Measurements from ENCODE around the gene ZNF318.

ZNF318 gene

DNA sequence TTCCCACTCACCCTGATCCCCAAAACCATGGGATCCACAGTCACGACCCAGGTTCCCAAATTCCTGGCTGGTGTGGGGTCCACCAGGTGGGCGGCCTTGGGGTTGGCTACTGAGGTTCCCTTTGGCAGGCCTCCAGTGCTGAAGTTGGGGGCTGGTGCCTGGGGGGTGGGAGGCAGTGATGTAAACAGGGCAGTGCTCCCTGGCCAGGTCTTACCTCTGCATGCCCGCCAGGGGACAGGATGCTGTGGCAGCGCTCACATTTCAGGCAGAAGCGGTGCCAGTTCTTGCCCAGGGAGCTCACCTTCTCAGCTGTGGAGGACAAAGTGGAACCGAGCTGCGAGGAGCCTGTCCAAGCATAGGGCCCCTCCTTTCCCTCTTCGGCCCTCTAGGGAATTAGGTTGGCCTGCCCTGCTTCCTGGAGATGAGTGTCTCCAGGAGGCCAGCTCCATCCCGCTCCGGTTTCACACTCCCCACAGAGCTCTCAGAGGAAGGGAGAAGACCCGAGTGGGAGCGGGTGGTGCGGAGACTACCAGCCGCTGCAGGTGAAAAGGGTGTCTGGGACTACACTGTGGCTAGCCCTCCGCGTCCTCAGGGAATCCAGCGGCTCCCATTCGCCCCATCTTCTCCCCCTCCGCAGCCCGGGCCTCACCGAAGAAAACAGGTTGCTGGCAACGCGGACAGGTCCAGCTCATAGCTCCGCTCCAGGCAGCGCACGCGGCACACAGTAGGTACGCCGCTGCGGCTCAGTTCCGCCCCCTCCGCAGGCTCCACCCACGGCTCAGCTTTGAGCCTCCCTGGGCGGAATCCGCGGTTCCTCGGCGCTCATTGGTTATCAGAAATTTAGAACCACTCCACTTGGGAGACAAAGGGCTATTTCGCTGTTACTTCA, 61.1 kb downstream of the ZNF318 start, which contains the start of gene CRIP3:
Gene CRIP3, minus strand, starts transcription at position 726 of the 889 bp plus-strand sequence. Its CDS starts 34 bp downstream, at position 692.
- Histone ChIP-seq H3K9ac (ENCODE audit: low read depth, low read length) (no peak within 1 kb of the TSS), H3K9me3 (ENCODE audit: insufficient read depth, low read length, severe bottlenecking) (no peaks in the 10 kb centered on the region), H3K79me2 (ENCODE audit: insufficient read depth, low read length) (no peaks in the 10 kb centered on the region), H3K27ac (ENCODE audit: low read length) (no peak within 1 kb of the TSS), H3K4me1 (ENCODE audit: insufficient read depth, low read length) (no peaks in the 10 kb centered on the region), H4K20me1 (ENCODE audit: insufficient read depth, low read length) (0 out of 2 replicates have a peak, but pooled peaks cover 5% of the 10 kb centered on the region), H3K27me3 (ENCODE audit: insufficient read depth, low read length, poor library complexity) (peaks cover under 1% of the 10 kb centered on the region), H3K36me3 (ENCODE audit: insufficient read depth, low read length) (no peaks in the 10 kb centered on the region), H3K4me2 (ENCODE audit: insufficient read depth, low read length) (no peak within 1 kb of the TSS), H3K4me3 (ENCODE audit: low read depth in 1 of 2, low read length in 2 of 2) (no peak within 1 kb of the TSS), H2AFZ (ENCODE audit: low read depth, low read length) (no peak within 1 kb of the TSS)
- TF ChIP-seq EZH2 (IDR thresholded peaks at IDR 0.05; ENCODE audit: borderline replicate concordance, low read depth, low read length, severe bottlenecking) = no peak
- TF ChIP-seq, protein P1, sequence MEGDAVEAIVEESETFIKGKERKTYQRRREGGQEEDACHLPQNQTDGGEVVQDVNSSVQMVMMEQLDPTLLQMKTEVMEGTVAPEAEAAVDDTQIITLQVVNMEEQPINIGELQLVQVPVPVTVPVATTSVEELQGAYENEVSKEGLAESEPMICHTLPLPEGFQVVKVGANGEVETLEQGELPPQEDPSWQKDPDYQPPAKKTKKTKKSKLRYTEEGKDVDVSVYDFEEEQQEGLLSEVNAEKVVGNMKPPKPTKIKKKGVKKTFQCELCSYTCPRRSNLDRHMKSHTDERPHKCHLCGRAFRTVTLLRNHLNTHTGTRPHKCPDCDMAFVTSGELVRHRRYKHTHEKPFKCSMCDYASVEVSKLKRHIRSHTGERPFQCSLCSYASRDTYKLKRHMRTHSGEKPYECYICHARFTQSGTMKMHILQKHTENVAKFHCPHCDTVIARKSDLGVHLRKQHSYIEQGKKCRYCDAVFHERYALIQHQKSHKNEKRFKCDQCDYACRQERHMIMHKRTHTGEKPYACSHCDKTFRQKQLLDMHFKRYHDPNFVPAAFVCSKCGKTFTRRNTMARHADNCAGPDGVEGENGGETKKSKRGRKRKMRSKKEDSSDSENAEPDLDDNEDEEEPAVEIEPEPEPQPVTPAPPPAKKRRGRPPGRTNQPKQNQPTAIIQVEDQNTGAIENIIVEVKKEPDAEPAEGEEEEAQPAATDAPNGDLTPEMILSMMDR (IDR thresholded peaks at IDR 0.05; ENCODE audit: borderline replicate concordance, extremely low read depth, low read length, poor library complexity, severe bottlenecking) = no peak
- no peak for DNase-seq
- ATAC-seq (ENCODE audit: insufficient read depth, low read depth) = no peak

DNA sequence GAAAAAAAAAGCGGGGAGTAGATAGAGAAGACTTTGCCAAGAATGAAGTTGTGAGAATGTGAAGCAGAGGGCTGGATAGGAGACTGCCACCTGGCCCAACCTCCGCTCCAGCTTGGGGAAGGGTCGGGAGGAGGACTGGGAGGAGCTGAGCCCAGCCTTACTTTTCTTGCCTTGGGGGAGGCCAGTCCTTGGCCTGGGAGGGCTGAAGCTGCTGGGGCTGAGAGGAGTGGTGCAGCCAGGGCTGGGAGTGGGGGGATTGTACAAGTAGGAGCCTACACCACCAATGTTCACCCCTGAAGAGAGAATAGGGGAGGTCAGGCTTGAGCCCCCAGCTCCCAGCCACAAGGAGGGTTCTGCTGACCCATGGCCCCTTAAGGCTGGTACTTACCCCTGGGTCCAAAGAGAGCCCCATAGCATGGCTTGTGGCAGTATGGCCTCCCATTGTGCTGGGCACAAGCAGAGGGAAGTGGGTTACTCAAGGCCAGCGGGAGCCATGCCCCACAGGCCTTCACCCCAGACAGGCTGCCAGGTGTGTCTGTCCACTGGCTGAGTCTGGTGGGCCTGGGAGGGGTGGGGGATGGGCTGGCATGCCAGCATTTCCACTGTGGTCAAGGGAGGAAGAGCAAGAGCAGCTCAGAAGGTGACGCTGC, 61.9 kb downstream of the ZNF318 start:
- Histone ChIP-seq H3K27ac (ENCODE audit: low read length) (no peak overlapping the region), H3K79me2 (ENCODE audit: insufficient read depth, low read length) (no peaks in the 10 kb centered on the region), H3K9me3 (ENCODE audit: insufficient read depth, low read length, severe bottlenecking) (no peaks in the 10 kb centered on the region), H3K4me1 (ENCODE audit: insufficient read depth, low read length) (no peaks in the 10 kb centered on the region), H3K36me3 (ENCODE audit: insufficient read depth, low read length) (no peaks in the 10 kb centered on the region), H4K20me1 (ENCODE audit: insufficient read depth, low read length) (0 out of 2 replicates have a peak, but pooled peaks cover 5% of the 10 kb centered on the region), H3K27me3 (ENCODE audit: insufficient read depth, low read length, poor library complexity) (no peaks in the 10 kb centered on the region), H3K4me2 (ENCODE audit: insufficient read depth, low read length) (no peak overlapping the region), H3K9ac (ENCODE audit: low read depth, low read length) (no peak overlapping the region), H2AFZ (ENCODE audit: low read depth, low read length) (no peak overlapping the region), H3K4me3 (ENCODE audit: low read depth in 1 of 2, low read length in 2 of 2) (no peak overlapping the region)
- ATAC-seq (ENCODE audit: insufficient read depth, low read depth) = no peak
- no peak for TF ChIP-seq EZH2 (IDR thresholded peaks at IDR 0.05; ENCODE audit: borderline replicate concordance, low read depth, low read length, severe bottlenecking)
- TF ChIP-seq, protein P1 (IDR thresholded peaks at IDR 0.05; ENCODE audit: borderline replicate concordance, extremely low read depth, low read length, poor library complexity, severe bottlenecking) = no peak
- no peak for DNase-seq

DNA sequence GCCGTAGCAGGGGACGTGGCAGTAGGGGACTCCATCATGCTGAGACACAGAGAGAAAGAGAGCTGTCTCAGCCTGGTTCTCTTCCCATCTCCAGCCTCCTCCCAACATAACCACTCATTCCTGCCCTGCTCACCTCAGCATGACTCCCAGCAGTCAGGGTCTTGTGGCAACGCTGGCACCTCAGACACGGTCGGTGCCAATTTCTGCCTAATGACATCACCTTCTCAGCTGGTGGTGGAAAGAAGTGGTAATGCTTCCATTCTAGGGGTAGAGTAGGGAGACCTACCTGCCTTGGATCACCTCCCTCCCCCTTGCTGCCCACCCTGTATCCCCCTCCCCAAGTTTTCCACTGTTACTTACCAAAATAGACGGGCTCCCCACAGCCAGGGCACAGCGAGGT, 63.4 kb downstream of the ZNF318 start:
- ATAC-seq (ENCODE audit: insufficient read depth, low read depth) (no peak), DNase-seq (no peak)
- TF ChIP-seq, protein P1 (IDR thresholded peaks at IDR 0.05; ENCODE audit: borderline replicate concordance, extremely low read depth, low read length, poor library complexity, severe bottlenecking) = no peak
- no peak for TF ChIP-seq EZH2 (IDR thresholded peaks at IDR 0.05; ENCODE audit: borderline replicate concordance, low read depth, low read length, severe bottlenecking)
- Histone ChIP-seq H3K27me3 (ENCODE audit: insufficient read depth, low read length, poor library complexity) (no peaks in the 10 kb centered on the region), H3K27ac (ENCODE audit: low read length) (no peak overlapping the region), H3K9ac (ENCODE audit: low read depth, low read length) (no peak overlapping the region), H2AFZ (ENCODE audit: low read depth, low read length) (no peak overlapping the region), H3K36me3 (ENCODE audit: insufficient read depth, low read length) (no peaks in the 10 kb centered on the region), H3K79me2 (ENCODE audit: insufficient read depth, low read length) (no peaks in the 10 kb centered on the region), H3K4me3 (ENCODE audit: low read depth in 1 of 2, low read length in 2 of 2) (no peak overlapping the region), H3K4me1 (ENCODE audit: insufficient read depth, low read length) (no peaks in the 10 kb centered on the region), H3K9me3 (ENCODE audit: insufficient read depth, low read length, severe bottlenecking) (no peaks in the 10 kb centered on the region), H4K20me1 (ENCODE audit: insufficient read depth, low read length) (0 out of 2 replicates have a peak, but pooled peaks cover 5% of the 10 kb centered on the region), H3K4me2 (ENCODE audit: insufficient read depth, low read length) (no peak overlapping the region)
